ENCODE measurements around the gene SCGB3A1. TPM values are rescaled to one million over a fixed set of nuclear protein-coding genes. Genes with fewer than 3 reads are reported as not detected.

Gene SCGB3A1
- total RNA-seq, 1 experiment from 2014 or later, result not detected

DNA sequence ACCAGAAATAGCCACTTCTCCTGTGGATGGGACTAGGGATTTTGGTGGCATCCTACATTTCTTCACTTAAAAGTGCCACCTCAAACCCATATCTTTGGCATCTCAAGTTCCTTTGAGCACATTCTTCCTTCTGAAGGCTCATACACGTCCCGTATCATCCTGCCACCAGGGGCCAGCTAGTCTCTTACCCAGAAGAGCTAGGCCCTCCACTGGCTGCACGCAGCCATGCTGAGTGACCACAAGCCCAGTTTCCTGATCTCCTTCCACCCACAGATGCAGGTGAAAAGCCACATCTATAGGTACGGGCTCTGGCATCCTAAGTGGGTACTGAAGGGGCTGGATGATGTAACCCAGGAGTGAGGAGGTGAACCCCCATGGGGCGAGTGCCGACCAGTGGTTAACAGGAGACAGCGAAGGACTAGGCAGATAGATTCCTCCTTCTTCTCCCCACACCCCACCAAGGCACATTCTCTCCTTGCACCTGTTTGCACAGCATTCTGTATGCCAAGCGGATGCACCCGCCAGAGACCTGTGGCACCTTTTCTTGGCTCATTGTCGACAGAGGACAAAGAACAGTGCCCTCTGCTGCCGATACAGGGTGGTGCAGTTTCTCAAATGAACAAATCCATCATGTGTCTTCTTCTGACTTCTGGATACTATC lies 14.4 kb upstream of the SCGB3A1 start:
- Mint-ChIP-seq H3K9me3 (no peaks in the 10 kb centered on the region; a peak in 1 of 5 replicates), H3K4me1 (peaks cover 0 to 4% of the 10 kb centered on the region in 2 experiments; a peak in 1 of 4 replicates), H3K4me3 (no peak overlapping the region), H3K27me3 (ENCODE audit: low read depth) (peaks cover 4% of the 10 kb centered on the region; the same call in 1 of the 2 replicates), H3K27ac (no peak overlapping the region), H3K36me3 (ENCODE audit: insufficient read depth in 1 of 3, low read depth in 3 of 3) (no peaks in the 10 kb centered on the region)
- no peak overlapping the region for H3K18ac ChIP-seq (ENCODE audit: insufficient read length, low read depth, low read length)
- no peaks in the 10 kb centered on the region for H4K20me1 ChIP-seq (ENCODE audit: control insufficient read depth, insufficient read depth, insufficient read length)
- no peak overlapping the region for H3K14ac ChIP-seq (ENCODE audit: insufficient read depth, low read length)
- H3K23me2 ChIP-seq (ENCODE audit: insufficient read length, low read depth, low read length, poor library complexity, severe bottlenecking), result no peaks in the 10 kb centered on the region
- no peak overlapping the region for H3K9ac ChIP-seq (ENCODE audit: extremely low read depth, insufficient read length, low read length)
- H3K27ac ChIP-seq (ENCODE audit: insufficient read length, low read depth, low read length), result no peak overlapping the region
- no peak overlapping the region for H2BK15ac ChIP-seq (ENCODE audit: low read depth, low read length)
- no peak overlapping the region for H3K56ac ChIP-seq (ENCODE audit: insufficient read length, low read depth, low read length)
- H3K4me1 ChIP-seq (ENCODE audit: insufficient read depth, low read length), result no peaks in the 10 kb centered on the region
- H4K8ac ChIP-seq (replicated peaks; ENCODE audit: insufficient read length, low read depth, low read length), result no peak overlapping the region
- H3T11ph ChIP-seq (ENCODE audit: low read length), result no peak overlapping the region
- H3K4me2 ChIP-seq (ENCODE audit: insufficient read depth, insufficient read length, low read length), result no peak overlapping the region
- no peak overlapping the region for H2BK5ac ChIP-seq (ENCODE audit: insufficient read length, low read length)
- H4K5ac ChIP-seq (ENCODE audit: insufficient read length, low read depth, low read length), result no peak overlapping the region
- peak; percentile 68 for DNase-seq
- H2BK12ac ChIP-seq (ENCODE audit: insufficient read length, low read depth, low read length), result no peak overlapping the region
- no peak overlapping the region for H3K23ac ChIP-seq (ENCODE audit: insufficient read length, low read depth, low read length)
- H2BK20ac ChIP-seq (ENCODE audit: low read depth, low read length, poor library complexity, severe bottlenecking), result no peak overlapping the region
- peak; percentile 82 for TF ChIP-seq CTCF (conservative IDR thresholded peaks at IDR 0.05)
- H4K91ac ChIP-seq (ENCODE audit: insufficient read length, low read depth, low read length), result no peak overlapping the region
- H2AFZ ChIP-seq (ENCODE audit: low read length), result no peak overlapping the region
- H3K9me3 ChIP-seq (ENCODE audit: control insufficient read depth, low read depth, low read length), result no peaks in the 10 kb centered on the region
- H3K27me3 ChIP-seq (ENCODE audit: insufficient read depth, low read length), result no peaks in the 10 kb centered on the region
- no peak overlapping the region for H2BK120ac ChIP-seq (ENCODE audit: low read depth, low read length, poor library complexity, severe bottlenecking)
- no peaks in the 10 kb centered on the region for H3K79me2 ChIP-seq (ENCODE audit: insufficient read depth, low read length)
- no peak overlapping the region for H2AK5ac ChIP-seq (ENCODE audit: insufficient read length, low read length)
- no peaks in the 10 kb centered on the region for H3K79me1 ChIP-seq (ENCODE audit: insufficient read depth, low read depth, low read length, poor library complexity, severe bottlenecking)
- WGBS (ENCODE audit: extremely low coverage, insufficient read length, low lambda C conversion rate), result no CpG with 5 or more reads among the region's 11 CpGs
- H3K4ac ChIP-seq (ENCODE audit: low read depth, low read length), result no peak overlapping the region
